Fibroblast of peridontal ligament (primary cell): Measurements from ENCODE around the gene UNC79.
A peak's percentile ranks its signal among the peaks of the same experiment; 100 is the strongest.
"Not testable (repeated sequence)": the region's sequence is repeated elsewhere in the genome, so short reads cannot be mapped to it uniquely, and the experiment has no call there.

Experiments used
- DNase-seq: peaks from one replicate; pipeline ENCODE4 v3.0.0-alpha.2; 2010; ENCODE audit errors: extremely low read depth

UNC79 gene

DNA sequence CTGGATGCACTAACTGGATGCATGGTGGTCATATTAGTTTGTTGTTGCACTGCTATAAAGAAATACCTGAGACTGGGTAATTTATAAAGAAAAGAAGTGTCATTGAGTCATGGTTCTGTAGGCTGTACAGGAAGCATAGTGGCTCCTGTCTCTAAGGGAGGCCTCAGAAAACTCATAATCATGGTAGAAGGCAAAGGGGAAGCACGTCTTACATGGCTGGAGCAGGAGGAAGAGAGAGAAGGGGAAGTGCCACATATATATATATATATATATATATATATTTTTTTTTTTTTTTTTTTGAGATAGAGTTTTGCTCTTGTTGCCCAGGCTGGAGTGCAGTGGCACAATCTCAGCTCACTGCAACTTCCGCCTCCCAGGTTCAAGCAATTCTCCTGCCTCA is 62.9 kb downstream of the UNC79 start:
- not testable (repeated sequence) for DNase-seq

DNA sequence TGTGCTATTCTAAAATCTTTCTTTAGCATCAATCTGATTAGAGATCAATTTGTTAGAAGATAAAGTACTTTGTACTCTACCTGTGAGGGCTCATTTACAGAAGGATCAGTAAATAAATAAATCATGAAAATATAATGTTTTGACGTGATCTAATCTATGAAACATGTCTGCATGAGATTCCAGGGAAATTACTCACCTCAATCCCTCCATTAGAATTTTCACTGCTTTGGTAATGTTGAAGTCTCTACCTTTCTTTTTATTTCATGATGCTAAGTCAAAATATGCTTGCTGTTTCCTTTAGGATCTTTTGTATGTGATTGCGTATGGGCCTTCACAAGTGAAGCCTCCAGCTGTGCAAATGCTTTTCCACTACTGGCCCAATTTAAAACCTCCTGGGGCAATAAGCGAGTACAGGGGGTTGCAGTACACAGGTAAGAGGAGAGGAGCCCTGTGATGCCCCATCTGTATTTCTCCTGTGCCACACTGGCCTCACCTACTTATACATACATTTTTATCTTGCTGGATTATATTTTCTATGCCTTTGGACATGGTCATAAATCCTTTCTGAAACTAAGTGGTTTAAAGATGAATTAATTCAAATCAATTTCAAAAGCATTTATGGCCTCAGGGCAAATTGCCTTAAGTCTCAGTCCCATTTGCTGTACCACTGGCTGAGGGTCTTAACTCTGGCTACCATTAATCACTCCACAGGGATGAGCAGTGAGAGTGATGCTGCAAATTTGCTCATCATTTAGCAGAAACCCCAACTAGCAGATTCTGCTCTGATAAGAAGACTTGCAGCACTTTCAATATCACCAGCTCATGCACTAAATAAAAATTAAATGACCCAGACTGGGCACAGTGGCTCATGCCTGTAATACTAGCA is 66.4 kb downstream of the UNC79 start:
- DNase-seq: no peak

- no peak for DNase-seq
Observed at GRCh38 chr14:93510056-93510455, 79.3 kb downstream of the UNC79 start.

DNA sequence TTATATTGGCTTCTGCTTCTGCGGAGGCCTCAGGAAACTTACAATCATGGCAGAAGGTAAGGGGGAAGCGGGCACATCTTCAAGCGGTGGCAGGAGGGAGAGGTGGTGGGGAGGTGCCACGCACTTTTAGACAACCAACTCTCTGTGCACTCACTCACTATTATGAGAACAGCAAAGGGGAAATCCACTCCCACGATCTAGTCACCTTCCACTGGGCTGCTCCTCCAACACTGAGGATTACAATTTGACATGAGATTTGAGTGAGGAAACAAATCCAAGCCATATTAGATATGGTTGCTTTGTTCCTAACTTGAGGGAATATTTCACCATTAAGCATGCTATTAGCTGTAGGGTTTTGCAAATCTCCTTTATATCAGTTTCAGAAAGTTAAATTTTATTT is 80.3 kb downstream of the UNC79 start:
- DNase-seq: no peak

DNA sequence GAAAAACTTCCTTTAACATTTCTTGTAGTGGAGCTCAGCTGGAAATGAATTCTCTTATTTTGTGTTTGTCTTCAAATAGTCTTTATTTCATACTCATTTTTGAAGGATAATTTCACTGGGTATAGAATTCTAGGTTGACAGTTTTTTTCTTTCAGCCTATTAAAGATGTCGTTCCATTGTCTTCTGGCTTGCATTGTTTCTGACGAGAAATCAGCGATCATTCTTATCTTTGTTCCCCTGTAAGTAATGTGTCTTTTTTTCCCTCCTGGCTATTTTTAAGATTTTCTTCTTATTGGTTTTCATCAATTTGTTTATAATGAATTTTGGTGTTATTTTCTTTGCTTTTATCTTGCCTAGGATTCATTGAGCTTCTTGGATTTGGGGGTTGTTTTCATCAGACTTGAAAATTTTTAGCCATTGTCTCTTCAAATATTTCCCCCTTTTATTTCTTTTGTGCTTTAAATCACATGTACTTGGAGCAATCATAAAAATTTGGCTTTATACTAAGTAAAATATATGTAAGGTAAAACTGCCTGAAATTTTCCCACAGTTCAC is 89.4 kb downstream of the UNC79 start:
- no peak for DNase-seq

- DNase-seq: no peak
Observed at GRCh38 chr14:93522221-93522620, 91.5 kb downstream of the UNC79 start.

DNA sequence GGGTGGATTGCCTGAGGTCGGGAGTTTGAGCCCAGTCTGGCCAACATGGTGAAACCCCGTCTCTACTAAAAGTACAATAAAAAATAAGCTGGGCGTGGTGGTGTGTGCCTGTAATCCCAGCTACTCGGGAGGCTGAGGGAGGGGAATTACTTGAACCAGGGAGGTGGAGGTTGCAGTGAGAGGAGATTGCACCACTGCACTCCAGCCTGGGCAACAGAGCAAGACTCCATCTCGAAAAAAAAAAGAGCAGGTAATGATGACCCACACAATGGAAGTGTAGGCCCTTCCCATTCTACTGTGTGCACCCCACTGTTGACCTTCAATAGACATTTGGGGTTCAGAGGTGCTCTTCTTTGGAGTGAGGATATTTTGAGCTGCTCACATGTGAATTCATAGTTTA is 94.5 kb downstream of the UNC79 start:
- not testable (repeated sequence) for DNase-seq

DNA sequence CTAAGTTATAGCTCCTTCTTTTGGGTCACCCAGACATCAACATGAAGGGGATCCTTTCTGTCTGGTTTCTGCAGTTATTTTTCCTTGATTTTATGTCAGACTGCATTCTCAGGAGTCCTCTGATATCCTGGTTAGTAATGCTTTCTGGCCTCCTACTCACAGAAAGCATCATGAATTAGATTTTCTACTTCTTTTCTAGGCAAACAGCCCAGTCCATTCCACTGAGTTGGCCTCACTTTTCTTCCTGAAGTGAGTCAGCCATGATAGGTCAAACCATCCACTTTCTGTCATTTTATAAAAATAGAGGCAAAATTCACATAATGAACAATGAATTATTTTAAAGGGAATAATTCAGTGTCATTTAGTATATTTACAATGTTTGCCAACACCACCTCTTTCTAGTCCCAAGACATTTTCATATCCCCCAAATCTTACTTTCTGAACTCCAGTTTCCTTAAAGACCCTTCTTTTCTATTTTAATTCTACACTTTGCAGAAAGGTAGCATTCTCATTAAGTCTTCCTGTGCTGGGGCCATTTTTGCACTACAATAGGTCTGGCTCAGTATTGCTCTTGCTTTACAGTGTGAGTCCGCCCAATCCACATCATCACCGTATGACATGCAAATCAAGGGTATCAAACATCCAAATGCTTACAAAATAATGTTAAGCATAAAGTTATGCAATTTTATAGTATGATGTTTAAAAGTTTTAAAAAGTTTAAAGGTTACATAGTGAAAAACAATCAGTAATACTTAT is 95.1 kb downstream of the UNC79 start:
- DNase-seq: peak; percentile 43

DNA sequence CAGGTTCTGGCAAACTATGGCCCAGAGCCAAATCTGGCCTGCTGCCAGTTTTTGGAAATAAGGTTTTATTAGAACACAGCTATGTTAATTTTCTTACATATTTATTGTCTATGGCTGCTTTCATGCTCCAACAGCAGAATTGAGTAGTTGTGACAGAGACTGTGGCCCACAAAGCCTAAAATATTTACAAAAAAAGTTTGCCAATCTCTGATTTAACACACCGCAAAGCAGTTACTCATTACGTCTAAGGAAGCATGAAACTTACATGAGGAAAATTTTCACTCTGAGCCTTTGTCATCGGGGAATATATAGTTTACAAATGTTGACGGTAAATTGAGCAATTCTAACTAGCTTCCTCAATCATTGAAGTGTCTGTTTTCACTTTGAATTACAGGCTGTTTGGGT is 96.5 kb downstream of the UNC79 start:
- DNase-seq: peak; percentile 58

DNA sequence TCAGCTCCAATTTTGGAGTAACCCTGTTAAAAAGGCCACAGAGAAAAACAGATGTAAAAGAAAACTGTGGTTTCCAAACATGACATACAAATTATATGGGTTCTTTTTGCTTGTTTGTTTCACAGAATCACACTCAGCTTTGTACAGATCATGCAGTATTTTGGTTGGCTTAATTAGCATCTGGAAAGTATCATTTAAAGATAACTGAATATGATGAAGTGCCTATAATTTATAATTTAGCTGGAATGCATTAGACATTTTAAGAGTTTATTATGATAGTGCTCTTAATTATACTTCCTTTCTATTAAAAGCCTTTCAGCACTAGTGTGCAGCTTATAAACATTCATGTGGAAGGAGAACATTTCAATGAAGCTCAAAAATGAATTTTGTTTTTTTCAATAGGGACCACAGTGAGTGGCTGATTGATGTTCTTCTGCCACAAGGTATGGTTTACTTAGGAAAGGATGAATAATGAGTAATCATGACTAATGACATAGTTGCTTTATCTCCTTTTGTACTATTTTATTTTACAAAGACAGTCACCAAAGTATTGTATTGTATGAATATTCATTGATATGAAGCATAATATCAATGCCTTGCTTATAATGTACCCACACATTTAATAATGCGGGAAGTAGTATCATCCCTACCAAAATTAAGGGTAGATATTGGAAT is 98.3 kb downstream of the UNC79 start:
- no peak for DNase-seq

DNA sequence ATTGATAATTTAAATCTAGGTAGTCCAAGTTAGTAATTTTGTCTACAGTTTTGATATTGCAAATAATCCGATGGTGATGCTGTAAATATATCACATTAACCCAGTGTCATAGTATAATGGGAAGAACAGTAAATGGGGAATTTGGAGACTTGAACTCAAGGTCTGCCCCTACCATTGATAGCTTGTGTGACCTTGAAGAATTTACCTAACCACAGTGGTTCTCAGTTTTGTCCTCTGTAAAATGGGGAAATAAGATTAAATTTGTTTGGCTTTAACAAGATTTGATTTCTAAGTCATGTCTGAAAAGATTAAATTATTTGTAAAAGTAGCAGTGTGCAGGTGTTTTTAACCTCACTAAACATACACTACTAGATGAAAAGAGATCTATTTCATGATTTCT is 100.9 kb downstream of the UNC79 start:
- DNase-seq: no peak

DNA sequence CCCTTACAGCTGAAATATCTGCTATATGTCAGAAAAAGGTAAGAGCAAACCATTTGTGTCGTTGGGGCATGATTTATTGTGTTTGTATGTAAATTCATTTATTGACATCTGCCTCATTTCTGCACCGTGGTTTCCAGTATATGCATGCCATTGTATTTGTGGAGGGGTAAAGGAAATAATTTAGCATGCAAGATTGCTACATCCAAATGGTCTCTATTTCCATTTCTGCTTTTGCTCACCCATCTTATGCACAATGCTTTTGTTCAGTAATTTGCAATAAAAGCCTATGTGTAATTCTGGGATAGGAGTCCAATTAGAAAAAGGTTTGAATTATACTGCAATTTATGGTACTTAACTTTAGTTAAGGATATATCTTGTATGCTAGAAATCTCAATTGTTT is 101.8 kb downstream of the UNC79 start:
- DNase-seq: no peak

DNA sequence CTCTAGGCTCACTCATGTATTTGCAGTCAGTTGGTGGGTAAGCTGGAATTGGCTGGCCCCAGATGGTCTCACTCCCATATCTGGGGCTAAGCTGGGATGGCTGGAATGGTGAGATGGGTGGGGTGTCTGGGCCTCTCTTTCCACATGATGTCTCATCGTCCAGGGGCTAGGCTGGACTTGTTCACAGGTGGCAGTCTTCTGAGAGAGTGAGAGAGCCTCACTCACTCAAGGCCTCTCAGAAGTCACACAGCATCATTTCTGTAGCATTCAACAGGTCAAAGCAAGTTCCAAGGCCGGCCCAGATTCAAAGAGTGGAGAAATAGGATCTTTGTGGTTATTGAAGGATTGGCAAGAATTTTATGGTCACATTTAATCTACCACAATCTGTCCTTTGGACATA is 102.7 kb downstream of the UNC79 start:
- DNase-seq: no peak

DNA sequence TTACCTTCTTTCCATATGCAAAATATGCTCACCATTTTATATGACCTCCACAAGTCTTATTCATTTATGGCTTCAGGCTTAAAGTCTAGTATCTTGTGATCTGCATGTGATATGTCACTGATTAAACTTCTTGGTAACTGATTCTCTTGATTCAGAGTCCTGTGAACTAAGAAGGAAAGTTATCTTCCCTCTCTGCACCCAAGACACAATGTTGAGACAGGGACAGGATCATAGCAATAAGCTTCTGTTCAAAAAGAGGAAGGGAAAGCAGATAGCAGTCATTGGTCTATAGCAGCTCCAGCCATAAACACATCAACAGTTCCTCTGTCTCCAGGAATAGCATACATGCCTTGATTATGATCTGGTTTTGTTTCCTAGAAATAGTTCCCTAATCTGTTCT is 103.1 kb downstream of the UNC79 start:
- no peak for DNase-seq

- no peak for DNase-seq
Observed at GRCh38 chr14:93535537-93535936, 104.8 kb downstream of the UNC79 start.

DNA sequence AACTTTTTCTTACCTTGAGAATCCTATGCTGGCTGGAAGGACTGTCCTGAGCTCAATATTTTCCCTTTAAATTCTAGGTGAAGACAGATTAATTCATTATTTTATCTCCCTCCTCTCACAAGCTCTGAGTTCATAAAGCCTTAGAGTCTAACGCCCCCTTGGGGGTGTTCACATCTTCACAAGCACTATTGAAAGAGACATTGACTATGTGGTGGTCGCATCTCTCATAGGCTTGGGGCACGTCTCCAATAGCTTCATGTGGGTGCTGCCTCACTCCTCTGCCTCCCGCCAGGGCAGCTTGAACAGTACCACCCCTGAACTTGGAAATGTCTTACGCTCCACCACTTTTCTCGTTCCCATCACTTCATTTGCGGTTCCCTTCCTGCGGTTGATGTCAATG is 106.2 kb downstream of the UNC79 start:
- peak; percentile 0 for DNase-seq

DNA sequence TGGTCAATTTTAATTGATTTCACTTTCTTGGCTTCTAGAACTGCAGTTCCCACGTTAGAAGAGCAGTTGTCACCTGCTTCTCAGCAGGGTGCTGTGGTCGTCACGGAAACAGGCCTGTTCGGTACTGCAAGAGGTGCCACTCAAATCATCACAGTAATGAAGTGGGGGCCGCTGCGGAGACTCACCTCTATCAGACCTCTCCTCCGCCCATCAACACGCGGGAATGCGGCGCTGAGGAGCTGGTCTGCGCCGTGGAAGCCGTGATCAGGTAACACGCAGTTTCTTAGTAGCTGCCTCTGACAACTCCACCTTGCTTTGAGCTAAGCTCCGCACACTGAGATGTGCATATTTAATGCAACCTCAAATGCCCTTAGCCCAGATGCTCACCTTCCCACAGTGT is 107.2 kb downstream of the UNC79 start:
- no peak for DNase-seq

- DNase-seq: no peak
Observed at GRCh38 chr14:93538413-93538812, 107.7 kb downstream of the UNC79 start.

DNA sequence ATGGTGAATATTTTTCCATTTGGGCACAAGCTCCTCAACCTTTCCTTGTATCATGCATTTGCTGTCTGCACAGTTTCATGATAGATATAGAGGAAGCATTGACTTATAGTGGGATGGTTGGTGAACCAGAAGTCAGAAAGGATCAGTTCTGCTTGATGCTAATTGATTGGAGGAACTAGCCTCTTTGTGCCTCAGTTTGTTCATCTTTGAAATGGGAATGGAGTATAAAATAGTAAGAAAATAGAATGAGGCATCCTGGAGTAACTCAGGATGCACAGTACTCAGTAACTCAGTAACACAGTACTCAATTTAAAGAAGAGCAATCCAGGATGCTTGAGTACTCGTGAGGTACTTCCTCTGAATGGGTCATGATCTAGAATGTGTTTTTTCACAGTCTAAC is 109.5 kb downstream of the UNC79 start:
- DNase-seq: no peak

GRCh38 chr14:93543766-93544165 is 113.0 kb downstream of the UNC79 start:
- DNase-seq: peak; percentile 46

- no peak for DNase-seq
Observed at GRCh38 chr14:93544212-93544611, 113.5 kb downstream of the UNC79 start.

DNA sequence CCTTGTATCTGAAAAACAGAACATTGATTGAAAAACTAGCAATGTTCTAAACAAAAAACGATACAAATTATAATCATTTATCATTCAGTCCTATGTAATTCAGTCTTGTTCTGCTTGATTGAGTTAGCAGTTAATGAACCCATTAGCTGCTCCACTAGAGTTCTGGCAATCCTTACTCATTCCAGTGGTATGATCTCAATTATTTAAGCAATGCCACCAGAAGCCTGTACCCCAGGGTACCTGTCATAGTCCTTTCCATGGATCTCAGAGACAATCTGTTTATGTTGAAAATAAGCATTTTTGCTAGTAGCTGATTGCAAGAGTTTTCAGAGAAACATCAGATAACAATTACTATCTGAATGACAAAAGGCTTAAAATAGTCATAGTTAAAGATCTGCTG is 115.9 kb downstream of the UNC79 start:
- DNase-seq: no peak
